Activated CD8-positive, alpha-beta T cell treated with anti-CD3 and anti-CD28 coated beads for 36 hours (primary cell): ENCODE data around the gene SYNE2. TPM values are rescaled to one million over a fixed set of nuclear protein-coding genes. Genes with fewer than 3 reads are reported as not detected.

Experiments used
- ATAC-seq: fragments of 200-7000 bp; cut with Tn5 transposase; one replicate; pipeline ENCODE4 v1.10.0; 2021; ENCODE audit warnings: mild to moderate bottlenecking, moderate library complexity
- CTCF ChIA-PET: fragments of 350-600 bp; sonication (Branson Sonifier 250); formaldehyde crosslinking; loops from one replicate; lab custom pipeline; 2021; ENCODE audit warnings: antibody characterized with exemption; lab: Charles Lee
- POLR2A ChIA-PET: fragments of 350-600 bp; sonication (Branson Sonifier 250); formaldehyde crosslinking; loops from one replicate; lab custom pipeline; 2021; ENCODE audit warnings: antibody characterized with exemption; lab: Charles Lee
- DNase-seq: peaks from one replicate; pipeline ENCODE4 v3.0.0-alpha.2; 2020
- H3K27ac Mint-ChIP-seq: one replicate; pipeline ENCODE4 v1.8.0; 2021; ENCODE audit warnings: mild to moderate bottlenecking, mixed read lengths
- H3K27me3 Mint-ChIP-seq: one replicate; pipeline ENCODE4 v1.8.0; 2021; ENCODE audit warnings: mixed read lengths
- H3K36me3 Mint-ChIP-seq: one replicate; pipeline ENCODE4 v1.8.0; 2021; ENCODE audit warnings: low read depth, mixed read lengths
- H3K4me1 Mint-ChIP-seq: one replicate; pipeline ENCODE4 v1.8.0; 2021; ENCODE audit warnings: low read depth, mixed read lengths
- H3K4me3 Mint-ChIP-seq: one replicate; pipeline ENCODE4 v1.8.0; 2021; ENCODE audit warnings: mild to moderate bottlenecking, moderate library complexity, mixed read lengths
- H3K9me3 Mint-ChIP-seq: one replicate; pipeline ENCODE4 v1.8.0; 2021; ENCODE audit warnings: mixed read lengths
- intact Hi-C: fragments of 100-400 bp; cut with micrococcal nuclease; formaldehyde crosslinking; loops from one replicate; pipeline ENCODE4 v1.10.0; 2022
- total RNA-seq, 2 experiments: library from RNA; stranded (reverse); gene quantifications; one replicate each; pipeline ENCODE4 v1.2.3, GENCODE V29; 2021
- TF ChIP-seq, protein P1 (sequence below): fragments of 200-600 bp; IDR thresholded peaks from one replicate; pipeline ENCODE4 v1.8.0; 2022; ENCODE audit warnings: antibody characterized with exemption, mild to moderate bottlenecking

The SYNE2 gene
- total RNA-seq, 2 experiments from 2014 or later: 28.1 to 29.0 TPM

DNA sequence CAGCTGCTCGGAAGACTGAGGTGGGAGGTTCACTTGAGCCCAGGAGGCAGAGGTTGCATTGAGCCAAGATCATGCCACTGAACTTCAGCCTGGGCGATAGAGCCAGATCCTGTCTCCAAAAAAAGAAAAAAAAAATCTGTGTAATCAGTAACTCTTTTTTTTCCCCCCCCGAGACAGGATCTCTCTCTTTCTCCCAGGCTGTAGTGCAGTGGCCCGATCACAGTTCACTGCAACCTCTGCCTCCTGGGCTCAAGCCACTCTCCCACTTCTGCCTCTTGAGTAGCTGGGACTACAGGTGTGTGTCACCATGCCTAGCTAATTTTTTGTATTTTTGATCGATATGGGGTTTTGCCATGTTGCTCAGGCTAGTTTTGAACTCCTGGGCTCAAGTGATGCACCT lies 113.6 kb downstream of the SYNE2 start:
- POLR2A ChIA-PET: interaction anchor here (0.6 to 1.5 kb wide), 2 partner anchors 17 to 23 kb away, joined by 3 read pairs; no protein-coding TSS in a partner anchor
- intact Hi-C loops: no loop called here
- Mint-ChIP-seq H3K4me3 (no peak overlapping the region), H3K9me3 (no peaks in the 10 kb centered on the region), H3K36me3 (peaks cover 5% of the 10 kb centered on the region), H3K27me3 (no peaks in the 10 kb centered on the region), H3K27ac (no peak overlapping the region), H3K4me1 (no peaks in the 10 kb centered on the region)
- TF ChIP-seq, protein P1, sequence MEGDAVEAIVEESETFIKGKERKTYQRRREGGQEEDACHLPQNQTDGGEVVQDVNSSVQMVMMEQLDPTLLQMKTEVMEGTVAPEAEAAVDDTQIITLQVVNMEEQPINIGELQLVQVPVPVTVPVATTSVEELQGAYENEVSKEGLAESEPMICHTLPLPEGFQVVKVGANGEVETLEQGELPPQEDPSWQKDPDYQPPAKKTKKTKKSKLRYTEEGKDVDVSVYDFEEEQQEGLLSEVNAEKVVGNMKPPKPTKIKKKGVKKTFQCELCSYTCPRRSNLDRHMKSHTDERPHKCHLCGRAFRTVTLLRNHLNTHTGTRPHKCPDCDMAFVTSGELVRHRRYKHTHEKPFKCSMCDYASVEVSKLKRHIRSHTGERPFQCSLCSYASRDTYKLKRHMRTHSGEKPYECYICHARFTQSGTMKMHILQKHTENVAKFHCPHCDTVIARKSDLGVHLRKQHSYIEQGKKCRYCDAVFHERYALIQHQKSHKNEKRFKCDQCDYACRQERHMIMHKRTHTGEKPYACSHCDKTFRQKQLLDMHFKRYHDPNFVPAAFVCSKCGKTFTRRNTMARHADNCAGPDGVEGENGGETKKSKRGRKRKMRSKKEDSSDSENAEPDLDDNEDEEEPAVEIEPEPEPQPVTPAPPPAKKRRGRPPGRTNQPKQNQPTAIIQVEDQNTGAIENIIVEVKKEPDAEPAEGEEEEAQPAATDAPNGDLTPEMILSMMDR: no peak
- ATAC-seq (no peak), DNase-seq (no peak)
- CTCF ChIA-PET: interaction anchor here (1.1 kb wide), 1 partner anchor 167 kb away, joined by 4 read pairs; no protein-coding TSS in a partner anchor

DNA sequence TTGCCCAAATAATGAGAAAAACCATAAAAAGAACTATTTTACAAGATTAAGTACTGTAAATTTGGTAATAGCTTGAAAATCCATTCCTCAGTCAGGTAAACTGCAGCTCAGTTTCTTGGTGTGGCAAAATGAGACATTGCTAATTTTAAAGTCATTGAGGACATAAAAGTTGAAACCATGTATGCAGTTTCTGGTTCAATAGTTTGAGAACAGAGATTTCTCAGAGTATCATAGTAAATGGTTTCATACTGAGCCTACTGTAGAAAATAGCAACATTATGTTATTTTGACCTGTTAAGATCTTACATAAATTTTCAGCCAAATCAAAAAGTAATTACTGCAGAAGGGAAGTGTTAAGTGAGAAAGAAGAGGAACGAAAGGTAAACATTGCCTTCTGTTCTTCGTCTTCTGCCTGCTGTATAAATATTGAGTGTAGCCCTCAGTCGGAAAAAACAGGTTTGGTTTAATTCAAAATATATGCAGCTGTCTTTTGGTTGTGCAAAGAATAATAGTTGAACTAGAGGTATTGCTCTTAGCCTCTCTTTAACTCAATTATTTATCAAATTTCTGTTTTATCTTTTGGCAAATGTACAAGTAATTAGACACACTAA lies 119.6 kb downstream of the SYNE2 start:
- POLR2A ChIA-PET: no interaction called here
- Mint-ChIP-seq H3K9me3 (no peaks in the 10 kb centered on the region), H3K36me3 (peaks cover 7% of the 10 kb centered on the region), H3K27me3 (no peaks in the 10 kb centered on the region), H3K27ac (no peak overlapping the region), H3K4me3 (no peak overlapping the region), H3K4me1 (no peaks in the 10 kb centered on the region)
- TF ChIP-seq, protein P1: no peak
- intact Hi-C loops: no loop called here
- ATAC-seq: no peak
- CTCF ChIA-PET: no interaction called here
- no peak for DNase-seq

DNA sequence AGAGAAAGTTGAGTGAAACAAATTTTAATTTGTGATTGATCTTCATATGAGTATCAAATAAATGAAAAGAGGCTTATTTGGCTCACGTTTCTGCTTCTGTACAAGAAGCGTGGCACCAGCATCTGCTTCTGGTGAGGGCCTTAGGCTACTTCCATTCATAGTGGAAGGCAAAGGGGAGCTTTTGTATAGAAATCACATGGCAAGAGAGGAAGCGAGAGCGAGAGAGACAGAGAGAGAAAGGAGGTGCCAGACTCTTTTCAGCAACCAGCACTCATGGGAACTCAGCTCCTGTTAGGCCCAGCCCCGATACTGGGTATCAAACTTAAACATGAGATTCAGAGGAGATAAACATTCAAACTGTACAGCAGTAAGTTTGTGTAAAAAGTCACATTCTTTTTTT lies 121.4 kb downstream of the SYNE2 start:
- no peak overlapping the region for H3K27ac Mint-ChIP-seq
- no peak overlapping the region for H3K4me3 Mint-ChIP-seq
- no peaks in the 10 kb centered on the region for H3K4me1 Mint-ChIP-seq
- ChIA-PET CTCF (interaction anchor here (1.1 kb wide), 1 partner anchor 174 kb away, joined by 3 read pairs; no protein-coding TSS in a partner anchor), POLR2A (no interaction called here)
- no peaks in the 10 kb centered on the region for H3K27me3 Mint-ChIP-seq
- TF ChIP-seq, protein P1: no peak
- no peaks in the 10 kb centered on the region for H3K9me3 Mint-ChIP-seq
- DNase-seq: no peak
- H3K36me3 Mint-ChIP-seq: peaks cover 11% of the 10 kb centered on the region
- ATAC-seq: no peak
- intact Hi-C loops: no loop called here

DNA sequence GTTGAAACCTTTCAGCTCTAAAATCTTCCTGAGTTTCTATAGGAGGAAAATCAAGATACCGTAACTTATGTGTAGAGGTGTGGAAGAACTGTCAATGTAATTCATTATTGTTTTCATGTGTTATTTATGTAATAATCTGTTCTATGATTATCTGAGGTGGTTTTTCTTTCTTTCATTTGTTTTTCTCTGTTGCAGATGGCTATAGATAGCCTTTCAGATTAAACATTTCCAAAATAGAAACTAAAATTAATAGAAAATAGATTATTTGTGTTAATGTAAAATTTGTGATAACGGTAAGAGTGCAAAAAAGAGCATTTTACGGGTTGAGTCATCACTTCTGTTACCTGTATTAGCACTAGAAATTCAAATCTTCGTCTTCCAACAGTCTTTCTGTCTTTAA lies 128.8 kb downstream of the SYNE2 start:
- H3K27ac Mint-ChIP-seq: no peak overlapping the region
- no peak for DNase-seq
- H3K4me3 Mint-ChIP-seq: no peak overlapping the region
- H3K27me3 Mint-ChIP-seq: no peaks in the 10 kb centered on the region
- intact Hi-C loops: no loop called here
- CTCF ChIA-PET: interaction anchor here (1.1 kb wide), 1 partner anchor 10 kb away, joined by 4 read pairs; no protein-coding TSS in a partner anchor
- H3K4me1 Mint-ChIP-seq: no peaks in the 10 kb centered on the region
- peaks cover 10% of the 10 kb centered on the region for H3K36me3 Mint-ChIP-seq
- TF ChIP-seq, protein P1: no peak
- ATAC-seq: no peak
- no peaks in the 10 kb centered on the region for H3K9me3 Mint-ChIP-seq
- POLR2A ChIA-PET: no interaction called here

DNA sequence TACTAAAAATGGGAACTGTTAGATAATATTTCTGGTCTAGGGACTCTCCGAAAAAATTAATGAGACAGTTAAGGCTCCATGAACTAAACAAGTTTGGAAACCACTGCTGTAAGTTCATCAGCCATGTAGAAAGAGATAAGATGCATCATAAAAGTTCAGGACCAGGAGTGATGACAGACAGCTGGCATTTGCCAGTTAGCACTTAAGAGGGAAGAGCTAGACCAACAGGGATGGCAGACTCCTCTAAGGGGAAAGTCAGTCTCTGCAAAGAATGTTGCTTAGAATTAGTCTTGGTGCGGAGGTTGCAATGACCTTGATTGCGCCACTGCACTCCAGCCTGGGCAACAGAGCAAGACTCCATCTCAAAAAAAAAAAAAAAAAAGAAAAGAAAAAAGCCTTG lies 129.4 kb downstream of the SYNE2 start:
- TF ChIP-seq, protein P1: no peak
- no peaks in the 10 kb centered on the region for H3K9me3 Mint-ChIP-seq
- no peak overlapping the region for H3K4me3 Mint-ChIP-seq
- intact Hi-C loops: no loop called here
- H3K36me3 Mint-ChIP-seq: peaks cover 12% of the 10 kb centered on the region
- no peak for DNase-seq
- POLR2A ChIA-PET: no interaction called here
- H3K27ac Mint-ChIP-seq: no peak overlapping the region
- CTCF ChIA-PET: no interaction called here
- no peaks in the 10 kb centered on the region for H3K27me3 Mint-ChIP-seq
- H3K4me1 Mint-ChIP-seq: no peaks in the 10 kb centered on the region
- no peak for ATAC-seq
